Measurements from ENCODE around the gene SPINK14.

Gene SPINK14

DNA sequence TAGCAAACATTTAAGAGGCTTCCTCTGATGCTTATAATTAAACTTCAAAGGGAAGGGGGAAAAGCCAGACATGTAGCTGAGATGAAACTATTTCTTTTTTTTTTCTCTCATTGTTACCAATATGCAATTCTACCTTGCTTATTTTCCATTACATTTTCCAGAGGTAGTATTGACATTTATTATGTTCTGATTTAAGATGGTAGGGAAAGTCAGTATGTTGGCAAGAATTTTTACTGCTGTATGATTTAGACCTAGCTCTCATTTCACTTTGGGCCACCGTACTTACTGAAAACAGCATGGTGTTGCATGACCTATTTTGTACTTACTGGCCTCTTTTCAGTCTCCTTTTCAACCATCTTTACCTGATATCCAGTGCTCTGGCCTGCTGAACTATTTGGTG lies 24.9 kb downstream of the SPINK14 start:
- no peak for DNase-seq (ENCODE audit: low read depth in 2 of 2, low spot score in 1 of 2)

DNA sequence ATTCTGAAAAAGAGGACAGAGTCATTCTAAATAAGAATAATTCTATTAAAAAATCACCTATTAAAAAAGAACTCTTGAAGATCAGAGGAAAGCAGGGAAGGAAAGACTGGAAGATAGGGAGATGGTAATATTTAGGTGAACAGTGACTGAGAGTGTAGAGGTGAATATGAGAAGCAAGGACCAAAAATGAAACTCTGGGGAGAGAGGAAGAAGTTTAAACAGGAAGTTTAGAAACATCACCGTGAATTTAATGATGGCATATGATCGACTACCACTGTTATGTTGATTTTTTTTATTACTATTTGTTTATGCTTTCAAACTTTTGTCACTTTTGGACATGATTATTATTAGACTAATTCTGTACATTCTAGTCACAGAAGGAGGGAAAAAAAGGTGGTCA lies 32.8 kb downstream of the SPINK14 start:
- DNase-seq (ENCODE audit: low read depth in 2 of 2, low spot score in 1 of 2) = no peak

DNA sequence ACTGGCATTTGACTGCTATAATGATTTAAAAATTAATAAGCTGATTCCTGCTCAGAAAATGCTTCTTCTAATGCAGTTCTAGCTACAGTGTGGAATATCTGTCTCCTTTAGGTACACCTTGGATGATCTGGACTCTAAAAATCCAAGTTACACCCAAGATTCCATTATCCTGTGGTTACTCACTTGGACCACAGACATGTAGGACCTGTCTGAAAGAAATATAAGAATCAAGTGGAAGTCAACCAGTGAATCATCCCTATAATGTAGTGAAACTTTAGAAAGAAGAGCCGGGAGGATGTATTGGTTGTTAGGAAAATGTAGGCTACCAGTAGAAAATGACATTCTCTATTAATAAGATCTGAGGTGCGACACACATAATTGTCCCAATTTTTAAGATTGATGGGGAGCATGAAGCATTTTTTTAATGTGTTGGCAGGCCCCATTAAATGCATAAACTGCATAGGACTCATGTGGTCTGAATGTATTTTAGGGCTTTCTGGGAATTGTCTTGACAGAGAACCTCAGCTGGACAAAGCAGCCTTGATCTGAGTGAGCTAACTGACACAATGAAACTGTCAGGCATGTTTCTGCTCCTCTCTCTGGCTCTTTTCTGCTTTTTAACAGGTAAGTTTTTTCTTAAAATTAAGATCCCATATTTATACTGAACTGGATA lies 34.3 kb downstream of the SPINK14 start, which contains the start of gene SPINK6:
TSS of gene SPINK6 (plus strand) at position 512 of the 673 bp plus-strand sequence. CDS start at position 567, 55 bp downstream.
- DNase-seq (ENCODE audit: low read depth in 2 of 2, low spot score in 1 of 2) = no peak

DNA sequence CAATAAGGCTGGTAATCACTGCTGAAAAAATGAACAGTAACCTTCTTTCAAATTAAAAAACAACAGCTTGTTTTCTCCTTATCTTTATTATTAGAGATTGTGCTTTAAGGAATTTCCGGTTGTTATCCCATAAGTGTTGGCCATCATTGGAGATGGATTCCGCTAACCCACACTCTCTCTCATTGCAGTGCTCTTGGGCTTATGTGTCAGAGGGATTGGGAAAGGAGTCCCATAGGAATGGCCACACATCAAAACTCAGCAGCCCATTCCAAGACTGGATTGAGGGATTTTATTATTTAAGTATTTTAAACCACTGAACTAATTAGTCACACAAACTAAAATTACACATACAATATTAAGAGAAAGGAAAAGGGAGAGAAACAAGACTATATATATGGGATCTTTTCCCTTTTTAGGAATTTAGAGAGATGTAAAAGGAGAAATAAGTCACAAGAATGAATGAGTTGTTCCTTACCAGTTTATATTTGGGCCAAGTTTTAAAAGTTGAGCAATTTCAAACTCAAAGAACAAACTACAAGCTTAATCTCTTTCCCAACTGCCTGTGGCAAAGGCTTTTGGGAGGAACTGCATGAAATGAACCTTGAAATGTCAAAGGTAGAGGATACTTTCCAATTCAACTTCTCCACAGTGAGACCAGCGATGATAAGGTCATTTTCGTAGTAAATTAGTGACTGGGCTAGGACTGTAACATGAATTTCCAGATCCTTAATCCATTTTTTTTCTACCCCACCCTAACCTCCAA lies 36.9 kb downstream of the SPINK14 start:
- DNase-seq (ENCODE audit: low read depth in 2 of 2, low spot score in 1 of 2) = no peak

DNA sequence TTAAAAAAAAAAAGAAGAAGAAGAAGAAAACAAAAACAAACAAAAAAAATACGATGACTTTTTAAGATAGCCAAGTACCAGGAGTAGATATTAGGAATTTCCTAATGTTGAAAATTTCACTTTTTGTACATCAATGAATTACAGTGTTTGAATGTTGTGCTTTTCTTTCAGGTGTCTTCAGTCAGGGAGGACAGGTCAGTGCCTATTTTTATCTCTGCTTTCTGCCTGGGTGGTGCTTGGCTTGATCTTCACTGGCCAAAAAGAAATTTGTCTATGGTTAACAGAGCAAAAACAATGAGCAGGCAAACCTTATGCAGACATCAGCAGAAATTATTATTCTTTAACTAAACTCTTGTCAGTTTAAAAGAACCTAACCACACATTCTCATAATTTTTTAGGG lies 37.5 kb downstream of the SPINK14 start:
- DNase-seq (ENCODE audit: low read depth in 2 of 2, low spot score in 1 of 2) = no peak

DNA sequence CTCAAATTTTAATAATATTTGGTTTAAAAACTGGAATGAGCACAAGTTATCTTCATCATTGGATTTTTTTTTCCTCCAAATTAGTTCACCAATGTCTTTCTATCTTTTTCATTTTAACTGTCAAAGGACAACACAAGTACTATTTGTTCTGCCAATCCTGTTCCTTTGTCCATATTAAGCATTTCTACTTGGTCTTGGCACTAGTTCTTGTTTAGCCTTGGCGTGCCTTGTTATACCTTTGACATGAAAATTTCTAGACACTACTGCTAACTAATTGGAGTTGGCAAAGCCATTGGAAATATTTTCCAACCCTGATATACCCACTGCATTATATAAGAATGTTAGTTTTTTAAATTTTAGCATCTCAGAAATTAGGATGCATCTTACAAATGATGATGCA lies 38.3 kb downstream of the SPINK14 start:
- no peak for DNase-seq (ENCODE audit: low read depth in 2 of 2, low spot score in 1 of 2)

DNA sequence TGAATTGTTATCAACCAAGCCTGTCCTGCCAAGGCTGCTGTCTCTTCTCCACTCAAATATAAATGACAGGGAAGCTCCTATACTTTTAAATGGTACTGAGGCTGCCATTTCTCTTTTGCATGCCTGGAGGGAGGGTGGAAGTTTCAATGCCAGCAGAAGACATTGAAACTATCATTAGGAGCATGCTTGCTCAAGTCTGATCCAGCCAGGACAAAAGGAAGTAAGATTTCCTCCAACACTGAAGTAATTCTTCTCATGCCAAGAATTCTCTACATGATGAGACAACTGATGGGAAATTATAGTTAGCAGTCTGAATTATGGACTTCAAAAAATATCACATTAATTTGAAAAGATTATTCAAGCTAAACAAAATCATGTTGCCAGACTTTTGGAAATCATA lies 39.9 kb downstream of the SPINK14 start:
- no peak for DNase-seq (ENCODE audit: low read depth in 2 of 2, low spot score in 1 of 2)

DNA sequence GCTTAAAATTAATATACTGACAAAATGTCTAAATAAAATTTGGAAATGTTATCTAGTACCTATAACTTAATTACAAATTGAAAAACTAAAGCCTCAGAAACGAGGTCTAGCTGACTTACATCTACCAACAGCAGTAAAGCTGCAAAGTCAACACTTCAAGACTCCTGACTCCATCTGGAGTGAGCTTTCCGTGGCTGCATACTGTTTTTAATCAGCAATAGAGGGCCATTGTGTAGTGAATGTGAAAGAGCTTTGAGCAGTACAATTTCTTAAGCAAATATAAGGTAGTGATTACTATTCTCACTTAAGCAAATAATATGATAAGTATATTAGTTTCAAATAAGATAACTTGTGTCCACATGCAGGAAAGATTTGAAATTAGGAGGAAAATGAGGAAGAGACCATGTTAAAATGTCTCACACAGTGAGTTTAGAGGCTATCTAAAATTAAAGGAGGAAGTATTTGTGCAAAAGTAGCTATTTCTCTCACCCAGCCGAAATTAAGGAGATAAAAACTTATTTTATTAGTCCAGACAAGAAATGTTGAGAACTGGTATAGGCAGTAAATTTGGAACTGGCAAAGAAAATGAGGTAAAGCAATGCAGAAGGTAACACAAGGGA lies 40.9 kb downstream of the SPINK14 start:
- DNase-seq (ENCODE audit: low read depth in 2 of 2, low spot score in 1 of 2) = no peak

DNA sequence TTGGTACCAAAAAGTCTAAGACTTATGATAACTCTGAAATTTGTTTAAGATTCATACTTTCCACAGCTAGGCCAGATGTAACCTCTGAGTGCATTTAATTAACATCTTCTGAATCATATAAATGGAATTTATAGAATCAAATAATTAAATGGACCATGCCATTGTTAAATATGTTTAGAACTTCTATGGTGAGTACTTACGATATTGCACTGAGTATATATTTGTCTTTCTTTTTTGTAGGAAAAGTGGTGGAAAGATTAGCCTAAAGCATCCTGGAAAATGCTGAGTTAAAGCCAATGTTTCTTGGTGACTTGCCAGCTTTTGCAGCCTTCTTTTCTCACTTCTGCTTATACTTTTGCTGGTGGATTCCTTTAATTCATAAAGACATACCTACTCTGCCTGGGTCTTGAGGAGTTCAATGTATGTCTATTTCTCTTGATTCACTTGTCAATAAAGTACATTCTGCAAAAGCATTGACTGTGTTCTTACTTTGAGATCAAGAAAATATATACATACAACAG lies 46.4 kb downstream of the SPINK14 start:
- DNase-seq (ENCODE audit: low read depth in 2 of 2, low spot score in 1 of 2) = no peak

DNA sequence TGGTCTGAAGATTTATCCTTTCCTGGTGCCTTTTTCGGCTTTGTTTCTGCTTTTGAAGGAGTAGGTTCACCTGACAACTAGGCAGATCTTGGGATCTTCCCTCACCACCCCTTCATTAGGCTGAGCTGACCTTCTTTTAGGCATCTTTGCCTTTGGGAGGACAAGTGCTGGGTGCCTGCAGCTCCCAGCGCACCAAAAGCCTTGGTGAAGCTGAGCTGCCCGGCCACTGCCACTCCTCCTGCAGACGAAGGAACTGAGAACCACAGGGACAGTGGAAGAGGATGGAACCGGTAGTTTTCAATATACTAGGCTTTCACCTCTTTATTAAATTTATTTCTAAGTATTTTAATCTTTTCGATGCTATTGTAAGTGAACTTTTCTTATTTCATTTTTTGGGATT lies 53.2 kb downstream of the SPINK14 start:
- DNase-seq (ENCODE audit: low read depth in 2 of 2, low spot score in 1 of 2) = no peak

DNA sequence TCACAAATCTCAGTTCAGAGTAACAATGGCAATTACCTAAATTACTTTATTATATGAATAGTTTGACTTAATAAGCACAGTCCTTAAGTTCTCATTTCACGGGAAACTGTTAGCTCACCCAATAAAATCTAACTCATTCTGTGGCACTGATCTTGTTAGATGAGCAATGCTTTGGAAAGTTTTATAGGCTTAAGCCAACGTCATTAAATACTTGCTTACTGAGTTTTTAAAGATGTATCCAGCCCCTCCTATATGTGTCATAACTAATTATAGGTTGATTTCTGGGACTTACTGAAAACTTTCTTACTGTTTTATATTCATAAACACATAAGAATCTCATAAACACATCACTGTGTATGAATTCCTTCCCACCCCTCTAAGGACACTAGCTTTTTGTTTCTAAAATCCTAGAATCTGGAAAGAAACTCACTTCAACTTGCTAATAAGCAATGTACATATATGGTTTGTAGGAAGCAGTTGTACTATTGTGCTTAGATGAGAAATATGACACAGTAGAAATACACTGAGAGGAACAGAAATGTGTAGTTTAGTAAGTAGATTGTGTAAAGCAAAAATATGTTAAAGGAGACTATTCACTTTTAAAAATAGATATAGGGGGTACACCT lies 55.9 kb downstream of the SPINK14 start:
- DNase-seq (ENCODE audit: low read depth in 2 of 2, low spot score in 1 of 2) = no peak

Measured in stimulated activated CD8-positive, alpha-beta memory T cell treated with anti-CD3 and anti-CD28 coated beads, Interleukin-4, amount 100 ng/mL, for 4 hours (primary cell).